HCT116 (cell line): ENCODE data around the gene AVL9.
"Not testable (repeated sequence)": the region's sequence is repeated elsewhere in the genome, so short reads cannot be mapped to it uniquely, and the experiment has no call there.

Experiments used
- CEBPB ChIP-seq: IDR thresholded peaks from 2 replicates; pipeline ENCODE4 v1.6.1; 2012; ENCODE audit warnings: low read depth
- CTCF ChIP-seq, 3 experiments: fragments of 200-600 bp in 1 of 3; sonication (generic) in 1 of 3; IDR thresholded peaks in 2 of 3; conservative IDR thresholded peaks in 1 of 3; 2 replicates each; pipeline ENCODE4 v1.5.1; 2012 to 2017; ENCODE audit warnings: low read depth in 2 of 3, low read length in 2 of 3, antibody characterized with exemption in 1 of 3, borderline replicate concordance in 1 of 3, control low read depth in 1 of 3, mild to moderate bottlenecking in 1 of 3, mixed read lengths in 1 of 3, mixed run types in 1 of 3, moderate library complexity in 1 of 3; ENCODE audit not compliant: insufficient read depth in 1 of 3
- POLR2A ChIP-seq: IDR thresholded peaks from 2 replicates; pipeline ENCODE4 v1.7.0; 2011; ENCODE audit warnings: borderline replicate concordance; ENCODE audit not compliant: insufficient read depth, insufficient read length; ENCODE audit errors: extremely low read depth
- RAD21 ChIP-seq: IDR thresholded peaks from 2 replicates; pipeline ENCODE4 v1.6.1; 2012; ENCODE audit warnings: low read depth, mild to moderate bottlenecking
- YY1 ChIP-seq: IDR thresholded peaks from 2 replicates; pipeline ENCODE4 v1.6.1; 2011; ENCODE audit warnings: low read length, low read depth, moderate library complexity, mild to moderate bottlenecking; ENCODE audit not compliant: insufficient replicate concordance; ENCODE audit errors: extremely low read depth

GRCh38 chr7:32636725-32637462 lies 141.6 kb downstream of the AVL9 start:
- not testable (repeated sequence) for TF ChIP-seq CTCF (IDR thresholded peaks at IDR 0.05 in 2 of 3, conservative IDR thresholded peaks at IDR 0.05 in 1 of 3; ENCODE audit: borderline replicate concordance in 1 of 3, insufficient read depth in 1 of 3, low read depth in 2 of 3, low read length in 2 of 3); POLR2A; YY1; CEBPB
- peak; percentile 13; the same call in 1 of the 2 replicates for TF ChIP-seq RAD21
